Stomach smooth muscle (tissue), 2 donors: Measurements from ENCODE around the gene LIMS2.

ENCODE experiments used
- H3K27ac ChIP-seq: one replicate; pipeline ENCODE4 v1.7.0; 2013; ENCODE audit warnings: mild to moderate bottlenecking, low read length, inconsistent platforms
- H3K27me3 ChIP-seq, 2 donors: one replicate each; pipeline ENCODE4 v1.7.0; 2013; ENCODE audit warnings: low read length in 2 of 2; ENCODE audit not compliant: insufficient read depth in 2 of 2, control insufficient read depth in 1 of 2
- H3K36me3 ChIP-seq, 2 donors: one replicate each; pipeline ENCODE4 v1.7.0; 2013; ENCODE audit warnings: low read length in 2 of 2; ENCODE audit not compliant: control insufficient read depth in 2 of 2, insufficient read depth in 2 of 2
- H3K4me1 ChIP-seq: one replicate; pipeline ENCODE4 v1.7.0; 2013; ENCODE audit warnings: low read length; ENCODE audit not compliant: control insufficient read depth, insufficient read depth
- H3K4me3 ChIP-seq, 2 donors: one replicate each; pipeline ENCODE4 v1.7.0; 2013; ENCODE audit warnings: low read length in 2 of 2
- H3K9ac ChIP-seq, 2 donors: one replicate each; pipeline ENCODE4 v1.7.0; 2013; ENCODE audit warnings: low read length in 2 of 2, mild to moderate bottlenecking in 1 of 2
- H3K9me3 ChIP-seq, 2 donors: one replicate each; pipeline ENCODE4 v1.7.0; 2013; ENCODE audit warnings: low read length in 2 of 2; ENCODE audit not compliant: control insufficient read depth in 2 of 2
- donor health status: healthy.
- donor health status: Pancreatic carcinoma.

Gene LIMS2

GRCh38 chr2:127655209-127656073 is 19.9 kb downstream of the LIMS2 start:
- Histone ChIP-seq H3K9ac (peak overlapping the region; percentile 66 to 73), H3K4me3 (peak overlapping the region in 1 of 2 donors; percentile 29), H3K9me3 (no peaks in the 10 kb centered on the region), H3K4me1 (peaks cover 98% of the 10 kb centered on the region), H3K27ac (peak overlapping the region; percentile 100), H3K27me3 (no peaks in the 10 kb centered on the region), H3K36me3 (peaks cover 14 to 20% of the 10 kb centered on the region in 2 donors)

DNA sequence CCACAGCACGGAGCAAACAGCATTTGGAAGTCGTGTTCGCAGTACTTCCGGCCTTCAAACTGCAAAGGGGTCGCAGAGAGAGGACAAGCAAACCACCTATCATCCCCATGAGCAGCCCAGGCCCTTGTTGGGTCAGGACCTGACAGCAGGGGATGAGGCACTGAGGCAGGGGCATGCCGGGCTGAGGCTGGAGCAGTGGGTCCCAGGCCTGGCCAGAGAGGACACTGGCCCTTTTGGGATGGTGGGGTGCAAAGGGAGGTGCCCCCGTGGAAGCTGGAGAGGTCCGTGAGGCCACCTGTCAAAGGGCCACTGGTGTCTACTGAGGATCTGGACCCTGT is 20.5 kb downstream of the LIMS2 start:
- H3K4me1 ChIP-seq = peaks cover 99% of the 10 kb centered on the region

GRCh38 chr2:127654084-127654837 is 21.1 kb downstream of the LIMS2 start:
- H3K9me3 ChIP-seq = no peaks in the 10 kb centered on the region
- peak overlapping the region; percentile 73 to 74 for H3K9ac ChIP-seq
- peaks cover 16 to 20% of the 10 kb centered on the region in 2 donors for H3K36me3 ChIP-seq
- peaks cover 99% of the 10 kb centered on the region for H3K4me1 ChIP-seq
- peak overlapping the region; percentile 100 for H3K27ac ChIP-seq
- peak overlapping the region in 1 of 2 donors; percentile 20 for H3K4me3 ChIP-seq
- H3K27me3 ChIP-seq = no peaks in the 10 kb centered on the region

More for the DNA sequence above, 20.5 kb downstream of the LIMS2 start:
- Histone ChIP-seq H3K27me3 (no peaks in the 10 kb centered on the region), H3K4me3 (peak overlapping the region; percentile 20 to 29), H3K36me3 (peaks cover 16 to 20% of the 10 kb centered on the region in 2 donors), H3K9ac (peak overlapping the region; percentile 66 to 73), H3K9me3 (no peaks in the 10 kb centered on the region), H3K27ac (peak overlapping the region; percentile 100)

DNA sequence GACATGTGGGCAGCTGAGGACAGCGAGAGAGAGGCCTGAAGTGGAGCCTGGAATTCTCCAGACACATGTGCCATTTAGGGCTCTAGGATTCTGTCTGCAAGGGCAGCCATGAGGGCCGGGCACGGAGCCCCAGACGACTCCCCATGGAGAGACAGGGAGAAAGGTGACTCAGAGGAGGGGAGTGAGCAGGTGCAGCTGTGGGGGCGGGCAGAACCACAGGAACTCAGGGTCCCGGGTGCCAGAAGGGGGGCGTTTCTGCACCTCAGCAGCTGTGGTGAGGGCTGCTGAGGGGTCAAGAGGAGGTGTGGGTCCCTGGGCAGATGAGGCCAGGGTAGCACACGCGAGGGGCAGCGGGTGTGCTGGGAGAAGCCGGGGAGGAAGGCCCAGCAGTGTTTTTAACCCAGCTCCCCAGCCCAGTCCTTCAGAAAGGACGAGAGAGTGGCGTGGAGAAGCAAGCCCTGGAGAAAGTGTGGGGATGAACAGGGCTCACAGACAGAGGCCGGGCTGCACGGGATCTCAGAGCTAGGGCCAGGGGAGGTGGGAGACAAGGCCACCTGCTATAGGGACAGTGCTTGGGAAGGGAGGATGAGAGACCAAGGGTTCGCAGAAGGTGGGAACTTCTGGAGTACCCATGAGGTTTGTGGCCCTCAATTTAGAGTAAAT is 21.8 kb downstream of the LIMS2 start:
- H3K9ac ChIP-seq = peak overlapping the region; percentile 73 to 74
- no peaks in the 10 kb centered on the region for H3K27me3 ChIP-seq
- H3K9me3 ChIP-seq = no peaks in the 10 kb centered on the region
- H3K36me3 ChIP-seq = peaks cover 16 to 22% of the 10 kb centered on the region in 2 donors
- H3K4me1 ChIP-seq = peaks cover 95% of the 10 kb centered on the region
- peak overlapping the region in 1 of 2 donors; percentile 8 for H3K4me3 ChIP-seq
- peak overlapping the region; percentile 100 for H3K27ac ChIP-seq

DNA sequence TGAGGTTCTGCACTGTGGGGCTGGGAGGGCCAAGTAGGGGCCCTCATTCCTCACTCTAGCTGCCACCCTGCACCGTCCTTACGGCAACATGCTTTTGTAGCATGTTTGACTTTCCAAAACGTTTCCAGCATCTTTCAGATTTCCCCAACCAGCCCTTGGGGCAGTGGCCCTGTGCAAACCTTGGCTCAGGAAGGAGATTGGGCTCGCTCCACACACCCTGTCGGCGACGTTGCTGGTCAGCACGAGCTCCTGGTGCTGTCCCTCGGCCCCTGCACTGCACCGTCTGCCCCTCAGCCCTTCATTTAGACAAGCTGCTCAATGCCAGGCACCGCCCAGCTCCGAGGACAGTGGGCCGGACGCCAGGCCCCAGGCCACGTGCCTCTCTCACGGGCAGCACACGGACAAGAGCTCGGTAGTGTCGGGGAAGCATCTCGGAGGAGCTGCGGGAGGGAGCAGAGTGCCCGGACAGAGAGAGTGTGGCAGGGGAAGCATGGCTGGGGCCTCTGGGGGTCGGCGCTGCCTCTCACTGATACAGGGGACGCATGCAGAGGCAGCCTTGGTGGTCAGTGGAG is 22.5 kb downstream of the LIMS2 start:
- peaks cover 95% of the 10 kb centered on the region for H3K4me1 ChIP-seq
- H3K27ac ChIP-seq = peak overlapping the region; percentile 100
- H3K4me3 ChIP-seq = no peak overlapping the region
- no peaks in the 10 kb centered on the region for H3K27me3 ChIP-seq
- peak overlapping the region; percentile 73 to 74 for H3K9ac ChIP-seq
- H3K36me3 ChIP-seq = peaks cover 16 to 26% of the 10 kb centered on the region in 2 donors
- H3K9me3 ChIP-seq = no peaks in the 10 kb centered on the region

GRCh38 chr2:127651971-127652550 is 23.3 kb downstream of the LIMS2 start:
- H3K27me3 ChIP-seq = no peaks in the 10 kb centered on the region
- peak overlapping the region in 1 of 2 donors; percentile 54 for H3K4me3 ChIP-seq
- H3K9ac ChIP-seq = peak overlapping the region; percentile 73 to 80
- peaks cover 16 to 27% of the 10 kb centered on the region in 2 donors for H3K36me3 ChIP-seq
- H3K9me3 ChIP-seq = no peaks in the 10 kb centered on the region
- peaks cover 95% of the 10 kb centered on the region for H3K4me1 ChIP-seq
- H3K27ac ChIP-seq = peak overlapping the region; percentile 100

DNA sequence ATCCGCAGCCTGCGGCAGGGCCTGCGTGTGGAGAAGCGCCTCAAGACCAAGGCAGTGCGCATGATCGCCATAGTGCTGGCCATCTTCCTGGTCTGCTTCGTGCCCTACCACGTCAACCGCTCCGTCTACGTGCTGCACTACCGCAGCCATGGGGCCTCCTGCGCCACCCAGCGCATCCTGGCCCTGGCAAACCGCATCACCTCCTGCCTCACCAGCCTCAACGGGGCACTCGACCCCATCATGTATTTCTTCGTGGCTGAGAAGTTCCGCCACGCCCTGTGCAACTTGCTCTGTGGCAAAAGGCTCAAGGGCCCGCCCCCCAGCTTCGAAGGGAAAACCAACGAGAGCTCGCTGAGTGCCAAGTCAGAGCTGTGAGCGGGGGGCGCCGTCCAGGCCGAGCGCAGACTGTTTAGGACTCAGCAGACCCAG is 23.9 kb downstream of the LIMS2 start:
- Histone ChIP-seq H3K27ac (peak overlapping the region; percentile 100), H3K9me3 (no peaks in the 10 kb centered on the region), H3K27me3 (no peaks in the 10 kb centered on the region), H3K9ac (peak overlapping the region; percentile 58 to 80), H3K36me3 (peaks cover 16 to 22% of the 10 kb centered on the region in 2 donors), H3K4me1 (peaks cover 95% of the 10 kb centered on the region), H3K4me3 (peak overlapping the region in 1 of 2 donors; percentile 54)

GRCh38 chr2:127650785-127651380 is 24.4 kb downstream of the LIMS2 start:
- no peaks in the 10 kb centered on the region for H3K27me3 ChIP-seq
- no peaks in the 10 kb centered on the region for H3K9me3 ChIP-seq
- H3K36me3 ChIP-seq = peaks cover 16 to 22% of the 10 kb centered on the region in 2 donors
- peak overlapping the region in 1 of 2 donors; percentile 59 for H3K4me3 ChIP-seq
- H3K9ac ChIP-seq = peak overlapping the region; percentile 80 to 82
- peaks cover 96% of the 10 kb centered on the region for H3K4me1 ChIP-seq
- H3K27ac ChIP-seq = peak overlapping the region; percentile 100

DNA sequence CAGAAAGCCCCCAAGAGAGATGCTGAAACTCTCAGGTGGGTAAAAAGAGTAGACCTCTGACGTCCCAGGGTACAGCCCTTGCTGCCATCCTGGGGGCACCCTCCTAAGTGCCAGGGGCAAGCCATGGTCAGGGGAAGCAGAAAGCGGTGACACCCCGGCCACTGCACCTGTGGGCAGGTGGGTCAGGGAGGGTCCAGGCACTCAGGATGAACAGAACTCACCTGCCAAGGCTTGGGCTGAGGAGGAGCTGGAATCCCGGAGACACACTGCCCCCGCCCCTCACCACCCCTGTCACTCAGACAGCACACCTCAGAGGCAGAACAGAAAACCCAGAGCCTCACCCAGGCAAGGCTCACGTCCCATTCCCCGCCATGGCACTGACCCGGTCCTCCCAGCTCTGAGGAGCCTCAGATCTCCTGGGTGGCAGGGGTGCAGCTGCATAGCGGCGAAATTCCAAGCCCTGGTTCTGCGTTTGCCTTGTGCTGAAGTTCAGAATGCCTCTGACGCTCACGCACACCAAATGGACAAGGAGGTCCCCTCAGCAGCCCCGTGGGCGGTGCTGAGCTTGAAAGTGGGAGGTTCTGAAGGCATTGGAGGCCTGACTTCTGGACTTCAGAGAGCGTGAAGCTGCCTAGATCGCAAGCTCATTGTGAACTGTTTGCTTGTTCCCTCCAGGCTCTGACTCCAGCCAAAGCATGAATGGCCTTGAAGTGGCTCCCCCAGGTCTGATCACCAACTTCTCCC is 25.1 kb downstream of the LIMS2 start:
- Histone ChIP-seq H3K27me3 (no peaks in the 10 kb centered on the region), H3K4me1 (peaks cover 96% of the 10 kb centered on the region), H3K9me3 (no peaks in the 10 kb centered on the region), H3K36me3 (peaks cover 16 to 22% of the 10 kb centered on the region in 2 donors), H3K27ac (peak overlapping the region; percentile 100), H3K4me3 (peak overlapping the region; percentile 20 to 59), H3K9ac (peak overlapping the region; percentile 82 to 83)
